K562 (cell line): ENCODE measurements around the gene NUP188. TPM values are rescaled to one million over a fixed set of nuclear protein-coding genes. Genes with fewer than 3 reads are reported as not detected.

Source experiments
- ATAC-seq: fragments of 200-7000 bp; cut with Tn5 transposase; 3 replicates; pipeline ENCODE4 v1.9.1; 2020; ENCODE audit warnings: moderate library complexity
- BruUV-seq: library from RNA; stranded (reverse); fragments of 400-500 nt; replicated peaks from 2 replicates; lab custom pipeline; 2021; lab: Mats Ljungman, UMichigan
- CTCF ChIA-PET: fragments of 300-600 bp; formaldehyde crosslinking; extraction: SDS; loops from one replicate; lab custom pipeline; 2021; ENCODE audit warnings: low intra/inter-chr PET ratio; lab: Yijun Ruan, JAX
- POLR2A ChIA-PET: fragments of 300-600, 350-650 bp; sonication (Branson Sonifier 250); formaldehyde crosslinking; extraction: SDS; loops from one replicate; lab custom pipeline; 2021; ENCODE audit warnings: antibody characterized with exemption, inconsistent platforms; lab: Yijun Ruan, JAX
- DNase-seq, 4 experiments: peaks; one replicate each; pipeline versions ENCODE4 v3.0.0 to v3.0.0-alpha.2; 2011 to 2018; ENCODE audit warnings: low spot score in 3 of 4, mixed read lengths in 3 of 4; ENCODE audit errors: extremely low read depth in 1 of 4
- FAIRE-seq: peaks from 2 replicates; lab custom pipeline; 2011; peaks lifted over from hg19 to GRCh38; lab: Jason Lieb, UNC
- H2AFZ ChIP-seq: 2 replicates; pipeline ENCODE4 v1.6.0; 2011; ENCODE audit warnings: low read depth, low read length, control low read depth, inconsistent platforms
- H3K27ac ChIP-seq: fragments of 200-600 bp; 3 replicates; pipeline ENCODE4 v1.8.0; 2011; ENCODE audit warnings: low read depth, mild to moderate bottlenecking, control low read depth, inconsistent platforms, low read length, moderate library complexity, mixed read lengths; ENCODE audit errors: extremely low read depth
- H3K27me3 ChIP-seq, 2 experiments: fragments of 300-600 bp in 1 of 2; 2 replicates in 1 of 2; 3 replicates in 1 of 2; pipeline versions ENCODE4 v1.6.0 to v1.8.0; 2011; ENCODE audit warnings: inconsistent platforms in 2 of 2, low read length in 2 of 2, mild to moderate bottlenecking in 1 of 2, mixed read lengths in 1 of 2, moderate library complexity in 1 of 2; ENCODE audit not compliant: control insufficient read depth in 2 of 2, insufficient read depth in 2 of 2
- H3K36me3 ChIP-seq: fragments of 300-600 bp; 3 replicates; pipeline ENCODE4 v1.8.0; 2011; ENCODE audit warnings: mild to moderate bottlenecking, low read length, inconsistent platforms; ENCODE audit not compliant: control insufficient read depth, insufficient read depth
- H3K4me1 ChIP-seq, 2 experiments: fragments of 200-600 bp in 1 of 2; replicated peaks in 1 of 2; 2 replicates in 1 of 2; 3 replicates in 1 of 2; pipeline versions ENCODE4 v1.5.1 to v1.8.0; 2011; ENCODE audit warnings: inconsistent platforms in 2 of 2, low read length in 2 of 2, mild to moderate bottlenecking in 1 of 2, mixed read lengths in 1 of 2, moderate library complexity in 1 of 2; ENCODE audit not compliant: control insufficient read depth in 2 of 2, insufficient read depth in 2 of 2
- H3K4me2 ChIP-seq: 2 replicates; pipeline ENCODE4 v1.6.1; 2011; ENCODE audit warnings: low read length, control low read depth, inconsistent platforms, mixed read lengths; ENCODE audit not compliant: insufficient read depth
- H3K4me3 ChIP-seq: fragments of 200-600 bp; sonication (generic), shearing (Covaris generic); 2 replicates; pipeline ENCODE4 v1.5.1; 2016; ENCODE audit warnings: control low read depth, inconsistent platforms
- H3K79me2 ChIP-seq: fragments of 200-600 bp; 3 replicates; pipeline ENCODE4 v1.8.0; 2011; ENCODE audit warnings: low read length, inconsistent platforms; ENCODE audit not compliant: control insufficient read depth, insufficient read depth
- H3K9ac ChIP-seq, 2 experiments: 2 replicates each; pipeline versions ENCODE4 v1.6.0 to v1.6.1; 2011; ENCODE audit warnings: low read depth in 2 of 2, low read length in 2 of 2, control low read depth in 1 of 2, inconsistent platforms in 1 of 2, mild to moderate bottlenecking in 1 of 2, mixed read lengths in 1 of 2; ENCODE audit not compliant: insufficient read depth in 1 of 2
- H3K9me1 ChIP-seq: one replicate; pipeline ENCODE4 v1.6.0; 2011; ENCODE audit warnings: inconsistent platforms, mild to moderate bottlenecking, low read length, moderate library complexity; ENCODE audit not compliant: control insufficient read depth, insufficient read depth
- H3K9me3 ChIP-seq: replicated peaks from 2 replicates; pipeline ENCODE4 v1.5.1; 2011; ENCODE audit warnings: low read depth, low read length, inconsistent platforms; ENCODE audit not compliant: control insufficient read depth, insufficient read depth
- H4K20me1 ChIP-seq: replicated peaks from 2 replicates; pipeline ENCODE4 v1.6.1; 2011; ENCODE audit warnings: low read length, inconsistent platforms, mixed read lengths; ENCODE audit not compliant: control insufficient read depth, insufficient read depth
- DIDO1 ChIP-seq: fragments of 450-650 bp; IDR thresholded peaks from 2 replicates; pipeline ENCODE4 v1.6.1; 2016; ENCODE audit warnings: low read depth, missing biosample characterization, missing genetic modification characterization
- HDGF ChIP-seq: fragments of 450-650 bp; IDR thresholded peaks from 2 replicates; pipeline ENCODE4 v1.6.1; 2016
- KLF1 ChIP-seq: fragments of 450-650 bp; IDR thresholded peaks from 2 replicates; pipeline ENCODE4 v1.6.1; 2016; ENCODE audit warnings: missing genetic modification characterization, missing compliant biosample characterization
- L3MBTL2 ChIP-seq: fragments of 450-650 bp; IDR thresholded peaks from 2 replicates; pipeline ENCODE4 v1.6.1; 2016; ENCODE audit warnings: mild to moderate bottlenecking, moderate library complexity
- MCM3 ChIP-seq: fragments of 450-650 bp; IDR thresholded peaks from 2 replicates; pipeline ENCODE4 v1.6.1; 2016
- RBM22 ChIP-seq: fragments of 200-400 bp; formaldehyde crosslinking; IDR thresholded peaks from 2 replicates; pipeline ENCODE4 v1.6.1; 2018; ENCODE audit warnings: low read length, low read depth; ENCODE audit not compliant: poor library complexity, severe bottlenecking
- TRIM24 ChIP-seq, 2 experiments: fragments of 450-650 bp; IDR thresholded peaks; 2 replicates each; pipeline ENCODE4 v1.6.1; 2016
- ZNF197 ChIP-seq: fragments of 200-800 bp; sonication (Bioruptor generic); IDR thresholded peaks from 2 replicates; pipeline ENCODE4 v1.6.1; 2016; ENCODE audit warnings: low read depth, missing genetic modification characterization, missing compliant biosample characterization
- ZNF239 ChIP-seq: fragments of 250-450 bp; sonication (Bioruptor Pico); IDR thresholded peaks from 2 replicates; pipeline ENCODE4 v1.4.0; 2020; ENCODE audit warnings: mild to moderate bottlenecking
- WGBS: fragments of 100-300 bp; shearing (Covaris generic); methylation state at CpG from one replicate; pipeline ENCODE4 v1.1.6; 2016; ENCODE audit warnings: low coverage, mixed read lengths; ENCODE audit not compliant: insufficient coverage; ENCODE audit errors: missing lambda C conversion rate; 5-methylcytosine and 5-hydroxymethylcytosine counted together
- in situ Hi-C: fragments of 300-500 bp; cut with MboI; formaldehyde crosslinking; loops from 4 replicates; pipeline ENCODE4 v1.15.0; 2018; ENCODE audit warnings: inconsistent platforms, mixed read lengths
- intact Hi-C: fragments of 100-400 bp; cut with micrococcal nuclease; formaldehyde crosslinking; loops from 2 replicates; pipeline ENCODE4 v1.14.2; 2022
- polyA plus RNA-seq, 8 experiments: library from polyadenylated mRNA; depleted of rRNA in 4 of 8; stranded (reverse) in 5 of 8; unstranded in 3 of 8; fragments of >200 nt; fragmentation: Nextera tagmentation in 2 of 8; fragmentation: Illumina TruSeq in 1 of 8; extraction: Ambion mirVana in 2 of 8; extraction: Trizol in 1 of 8; gene quantifications; 2 replicates each; pipeline versions ENCODE4 v1.2.1 to v1.2.3, GENCODE V29; 2011 to 2014; ENCODE audit warnings: inconsistent platforms in 1 of 8, missing spikeins in 1 of 8
- total RNA-seq, 7 experiments: library from RNA; depleted of rRNA in 6 of 7; stranded (reverse); fragments of >200 nt in 6 of 7; fragmentation: Illumina TruSeq in 2 of 7; extraction: Trizol in 2 of 7; gene quantifications; 2 replicates each; pipeline versions ENCODE4 v1.2.1 to v1.2.3, GENCODE V29; 2011 to 2021; ENCODE audit warnings: low replicate concordance in 1 of 7
- TF ChIP-seq, protein P1 (sequence below): sonication (generic); formaldehyde crosslinking; IDR thresholded peaks from 2 replicates; pipeline ENCODE4 v1.8.0; 2023; ENCODE audit warnings: mild to moderate bottlenecking, missing genetic modification reagents
- TF ChIP-seq, protein P2 (sequence below), 3 experiments: fragments of 200-800 bp in 1 of 3; sonication (Bioruptor generic) in 1 of 3; sonication (generic) in 1 of 3; formaldehyde crosslinking in 1 of 3; IDR thresholded peaks; 2 replicates each; pipeline versions ENCODE4 v1.6.1 to v1.8.0; 2016 to 2022; ENCODE audit warnings: mild to moderate bottlenecking in 2 of 3, missing compliant biosample characterization in 2 of 3, missing genetic modification characterization in 2 of 3, missing genetic modification reagents in 1 of 3
- TF ChIP-seq, protein P3 (sequence below), 2 experiments: fragments of 200-800 bp in 1 of 2; sonication (Bioruptor generic) in 1 of 2; sonication (generic) in 1 of 2; formaldehyde crosslinking in 1 of 2; IDR thresholded peaks in 1 of 2; conservative IDR thresholded peaks in 1 of 2; 2 replicates each; pipeline versions ENCODE4 v1.5.0 to v1.6.1; 2016 to 2020; ENCODE audit warnings: missing compliant biosample characterization in 1 of 2, missing genetic modification characterization in 1 of 2, missing genetic modification reagents in 1 of 2
- TF ChIP-seq, protein P4 (sequence below): fragments of 250-450 bp; sonication (Bioruptor Pico); IDR thresholded peaks from 2 replicates; pipeline ENCODE4 v1.8.0; 2022; ENCODE audit warnings: inconsistent platforms, mild to moderate bottlenecking, moderate library complexity, borderline replicate concordance

The NUP188 gene
- total and polyA plus RNA-seq, 9 of the 15 experiments (the other 6 are each of a cell fraction or from before 2014, with no cell fraction given), result 11.7 to 135 (median 70.6) TPM

DNA sequence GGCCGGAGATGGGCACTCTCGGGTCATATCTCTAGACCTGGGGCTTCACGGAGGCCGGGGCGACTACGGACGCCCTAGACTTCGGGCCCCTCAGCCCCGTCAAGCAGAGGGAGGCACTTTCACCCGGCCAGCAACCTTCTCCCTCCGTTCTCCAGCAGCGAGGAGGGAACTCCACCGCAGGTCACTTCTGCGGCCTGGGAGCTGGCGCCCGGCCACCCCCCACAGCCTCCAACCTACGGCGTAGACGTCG is 297 bp upstream of the NUP188 start:
- Histone ChIP-seq H3K79me2 (peaks cover 55% of the 10 kb centered on the region), H2AFZ (peak overlapping the region; percentile 89), H3K9me3 (no peaks in the 10 kb centered on the region), H3K9me1 (no peaks in the 10 kb centered on the region), H3K4me2 (peak overlapping the region; percentile 97), H4K20me1 (no peaks in the 10 kb centered on the region), H3K9ac (peak overlapping the region; percentile 92 to 94), H3K4me1 (peaks cover 24 to 41% of the 10 kb centered on the region in 2 experiments), H3K36me3 (peaks cover 46% of the 10 kb centered on the region), H3K27me3 (no peaks in the 10 kb centered on the region), H3K27ac (peak overlapping the region; percentile 90), H3K4me3 (peak overlapping the region; percentile 78)
- no peak for DNase-seq
- ChIA-PET CTCF (no interaction called here), POLR2A (interaction anchor here (0.6 kb wide), 1 partner anchor 11 kb away, joined by 4 read pairs; no protein-coding TSS in a partner anchor)
- no peak for FAIRE-seq
- intact Hi-C loops, result no loop called here
- in situ Hi-C loops, result no loop called here
- peak; percentile 32 for ATAC-seq
- BruUV-seq, result no TSS peak
- under 1% methylated on average over 16 of the region's 20 CpGs for WGBS
- TF ChIP-seq, protein P1, sequence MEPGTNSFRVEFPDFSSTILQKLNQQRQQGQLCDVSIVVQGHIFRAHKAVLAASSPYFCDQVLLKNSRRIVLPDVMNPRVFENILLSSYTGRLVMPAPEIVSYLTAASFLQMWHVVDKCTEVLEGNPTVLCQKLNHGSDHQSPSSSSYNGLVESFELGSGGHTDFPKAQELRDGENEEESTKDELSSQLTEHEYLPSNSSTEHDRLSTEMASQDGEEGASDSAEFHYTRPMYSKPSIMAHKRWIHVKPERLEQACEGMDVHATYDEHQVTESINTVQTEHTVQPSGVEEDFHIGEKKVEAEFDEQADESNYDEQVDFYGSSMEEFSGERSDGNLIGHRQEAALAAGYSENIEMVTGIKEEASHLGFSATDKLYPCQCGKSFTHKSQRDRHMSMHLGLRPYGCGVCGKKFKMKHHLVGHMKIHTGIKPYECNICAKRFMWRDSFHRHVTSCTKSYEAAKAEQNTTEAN (CRISPR knock-in tag), result peak; percentile 4; the same call in 1 of the 2 replicates
- TF ChIP-seq L3MBTL2 (peak; percentile 2; the same call in 1 of the 2 replicates), MCM3 (no peak), HDGF (no peak), KLF1 (0 out of 2 replicates have a peak, but pooled peaks have one; percentile 48), ZNF239 (CRISPR knock-in tag) (no peak), ZNF197 (CRISPR knock-in tag) (no peak), TRIM24 (IDR thresholded peaks at IDR 0.05) (no peak), RBM22 (peak; percentile 10), DIDO1 (tag) (peak; percentile 41; the same call in 1 of the 2 replicates)
- TF ChIP-seq, protein P2, sequence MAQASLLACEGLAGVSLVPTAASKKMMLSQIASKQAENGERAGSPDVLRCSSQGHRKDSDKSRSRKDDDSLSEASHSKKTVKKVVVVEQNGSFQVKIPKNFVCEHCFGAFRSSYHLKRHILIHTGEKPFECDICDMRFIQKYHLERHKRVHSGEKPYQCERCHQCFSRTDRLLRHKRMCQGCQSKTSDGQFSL (CRISPR knock-in tag; IDR thresholded peaks at IDR 0.05), result peak; percentile 42; the same call in 1 of the 2 replicates
- TF ChIP-seq, protein P2 (tag; IDR thresholded peaks at IDR 0.05), result no peak
- TF ChIP-seq, protein P3, sequence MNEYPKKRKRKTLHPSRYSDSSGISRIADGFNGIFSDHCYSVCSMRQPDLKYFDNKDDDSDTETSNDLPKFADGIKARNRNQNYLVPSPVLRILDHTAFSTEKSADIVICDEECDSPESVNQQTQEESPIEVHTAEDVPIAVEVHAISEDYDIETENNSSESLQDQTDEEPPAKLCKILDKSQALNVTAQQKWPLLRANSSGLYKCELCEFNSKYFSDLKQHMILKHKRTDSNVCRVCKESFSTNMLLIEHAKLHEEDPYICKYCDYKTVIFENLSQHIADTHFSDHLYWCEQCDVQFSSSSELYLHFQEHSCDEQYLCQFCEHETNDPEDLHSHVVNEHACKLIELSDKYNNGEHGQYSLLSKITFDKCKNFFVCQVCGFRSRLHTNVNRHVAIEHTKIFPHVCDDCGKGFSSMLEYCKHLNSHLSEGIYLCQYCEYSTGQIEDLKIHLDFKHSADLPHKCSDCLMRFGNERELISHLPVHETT (CRISPR knock-in tag; conservative IDR thresholded peaks at IDR 0.05 in 1 of 2, IDR thresholded peaks at IDR 0.05 in 1 of 2), result 0 out of 4 replicates have a peak, but pooled peaks of 1 of the 2 experiments have one; percentile 65
- TF ChIP-seq, protein P4, sequence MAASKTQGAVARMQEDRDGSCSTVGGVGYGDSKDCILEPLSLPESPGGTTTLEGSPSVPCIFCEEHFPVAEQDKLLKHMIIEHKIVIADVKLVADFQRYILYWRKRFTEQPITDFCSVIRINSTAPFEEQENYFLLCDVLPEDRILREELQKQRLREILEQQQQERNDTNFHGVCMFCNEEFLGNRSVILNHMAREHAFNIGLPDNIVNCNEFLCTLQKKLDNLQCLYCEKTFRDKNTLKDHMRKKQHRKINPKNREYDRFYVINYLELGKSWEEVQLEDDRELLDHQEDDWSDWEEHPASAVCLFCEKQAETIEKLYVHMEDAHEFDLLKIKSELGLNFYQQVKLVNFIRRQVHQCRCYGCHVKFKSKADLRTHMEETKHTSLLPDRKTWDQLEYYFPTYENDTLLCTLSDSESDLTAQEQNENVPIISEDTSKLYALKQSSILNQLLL, result no peak
